ENCODE data around the gene C2CD2. TPM values are rescaled to one million over a fixed set of nuclear protein-coding genes. Genes with fewer than 3 reads are reported as not detected.

The C2CD2 gene
- total and polyA plus RNA-seq, 2 donors (not counting 1 experiment from before 2014, with no cell fraction given), result 6.8 to 11.9 TPM

GRCh38 chr21:41840880-41841279 lies 112.9 kb downstream of the C2CD2 start:
- Histone ChIP-seq H3K9ac (ENCODE audit: low read length) (no peak overlapping the region), H3K4me2 (replicated peaks; ENCODE audit: low read depth, low read length, poor library complexity, severe bottlenecking) (no peak overlapping the region), H3K27me3 (replicated peaks in 1 of 4; ENCODE audit: control extremely low read depth in 1 of 4, control insufficient read depth in 3 of 4, insufficient read depth in 4 of 4, low read length in 3 of 4) (no peaks in the 10 kb centered on the region), H3K36me3 (replicated peaks in 1 of 2; ENCODE audit: control extremely low read depth in 1 of 2, control insufficient read depth in 1 of 2, extremely low read depth in 1 of 2, insufficient read depth in 2 of 2, low read length in 1 of 2) (peaks cover 6 to 43% of the 10 kb centered on the region in 2 experiments), H3K9me3 (ENCODE audit: control extremely low read depth in 1 of 3, control insufficient read depth in 2 of 3, insufficient read depth in 1 of 3, low read length in 2 of 3) (peaks cover 0 to 5% (median 1%) of the 10 kb centered on the region in 3 donors), H3K4me3 (ENCODE audit: control extremely low read depth in 1 of 5, extremely low read depth in 1 of 5, insufficient read depth in 1 of 5, low read depth in 2 of 5, low read length in 4 of 5) (no peak overlapping the region), H4K20me1 (ENCODE audit: control insufficient read depth, insufficient read depth, low read length, poor library complexity, severe bottlenecking) (no peaks in the 10 kb centered on the region), H2AFZ (ENCODE audit: insufficient read depth, low read depth, low read length, poor library complexity, severe bottlenecking) (no peak overlapping the region), H3K4me1 (ENCODE audit: control insufficient read depth in 2 of 2, insufficient read depth in 2 of 2, low read length in 2 of 2) (peaks cover 0 to 10% of the 10 kb centered on the region in 2 donors), H3K27ac (ENCODE audit: low read length in 2 of 2) (no peak overlapping the region), H3K79me2 (ENCODE audit: control insufficient read depth, insufficient read depth, low read length) (no peaks in the 10 kb centered on the region)
- peaks cover 19% of the 10 kb centered on the region for H3K4me1 Mint-ChIP-seq
- no peak for DNase-seq
- peaks cover 5% of the 10 kb centered on the region for H3K9me3 Mint-ChIP-seq (ENCODE audit: insufficient read depth)
- no peak overlapping the region for H3K27ac Mint-ChIP-seq
- no CpG with 5 or more reads among the region's 1 CpG for WGBS (ENCODE audit: insufficient coverage)
- intact Hi-C loops (cut with micrococcal nuclease), result no loop called here
- no peak for TF ChIP-seq CTCF (IDR thresholded peaks at IDR 0.05)
- no peak for TF ChIP-seq EZH2 (IDR thresholded peaks at IDR 0.05; ENCODE audit: borderline replicate concordance, insufficient read depth, low read depth, low read length, poor library complexity, severe bottlenecking)
- H3K27me3 Mint-ChIP-seq, result no peaks in the 10 kb centered on the region
- no peak for ATAC-seq (ENCODE audit: low read depth)
- no peak overlapping the region for H3K4me3 Mint-ChIP-seq
- POLR2A ChIA-PET, result interaction anchor here (0.7 kb wide), 1 partner anchor 81 kb away, joined by 8 read pairs; no protein-coding TSS in a partner anchor
- CTCF ChIA-PET, result interaction anchor here (1.2 kb wide), 1 partner anchor 24 kb away, joined by 3 read pairs; no protein-coding TSS in a partner anchor

DNA sequence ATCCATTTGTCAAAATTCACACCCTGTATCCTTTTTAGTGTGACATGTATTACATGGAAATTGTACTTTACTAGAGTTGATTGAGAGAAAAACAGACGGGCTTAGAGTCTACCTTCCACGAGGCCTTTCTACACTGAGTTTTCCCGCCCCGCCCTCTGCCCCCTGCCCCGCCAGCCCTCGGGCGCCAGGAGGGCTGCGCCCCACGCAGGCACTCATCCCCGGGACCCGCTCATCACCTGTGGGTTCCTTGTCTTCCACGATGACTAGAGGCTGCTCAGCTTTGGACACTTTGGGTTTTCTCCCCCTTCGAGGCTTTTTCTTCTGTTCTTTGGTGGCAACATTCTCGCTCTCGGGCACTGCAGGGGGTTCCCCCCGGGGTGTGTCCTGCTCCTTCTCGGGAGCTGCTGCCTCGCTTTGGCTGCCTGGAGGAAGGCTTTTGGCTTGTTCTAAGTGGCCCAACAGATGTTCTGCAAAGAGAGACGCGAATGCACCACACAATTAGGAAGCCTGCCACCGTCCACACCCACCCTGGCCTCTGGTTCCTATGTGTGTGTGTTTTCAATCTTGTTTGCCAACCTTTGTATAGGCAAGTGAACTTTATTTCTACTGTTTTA lies 114.3 kb downstream of the C2CD2 start:
- intact Hi-C loops (cut with micrococcal nuclease), result no loop called here
- no peaks in the 10 kb centered on the region for H3K27me3 Mint-ChIP-seq
- H3K4me1 Mint-ChIP-seq, result peaks cover 28% of the 10 kb centered on the region
- H3K4me2 ChIP-seq (replicated peaks; ENCODE audit: low read depth, low read length, poor library complexity, severe bottlenecking), result no peak overlapping the region
- peaks cover 0 to 23% of the 10 kb centered on the region in 2 donors for H3K4me1 ChIP-seq (ENCODE audit: control insufficient read depth in 2 of 2, insufficient read depth in 2 of 2, low read length in 2 of 2)
- no peak for TF ChIP-seq CTCF (IDR thresholded peaks at IDR 0.05)
- no peak for TF ChIP-seq EZH2 (IDR thresholded peaks at IDR 0.05; ENCODE audit: borderline replicate concordance, insufficient read depth, low read depth, low read length, poor library complexity, severe bottlenecking)
- no peak overlapping the region for H3K9ac ChIP-seq (ENCODE audit: low read length)
- H3K36me3 ChIP-seq (replicated peaks in 1 of 2; ENCODE audit: control extremely low read depth in 1 of 2, control insufficient read depth in 1 of 2, extremely low read depth in 1 of 2, insufficient read depth in 2 of 2, low read length in 1 of 2), result peaks cover 6 to 52% of the 10 kb centered on the region in 2 experiments
- POLR2A ChIA-PET, result no interaction called here
- H3K9me3 ChIP-seq (ENCODE audit: control extremely low read depth in 1 of 3, control insufficient read depth in 2 of 3, insufficient read depth in 1 of 3, low read length in 2 of 3), result peaks cover 0 to 5% (median 1%) of the 10 kb centered on the region in 3 donors
- H3K4me3 ChIP-seq (ENCODE audit: control extremely low read depth in 1 of 5, extremely low read depth in 1 of 5, insufficient read depth in 1 of 5, low read depth in 2 of 5, low read length in 4 of 5), result no peak overlapping the region
- WGBS (ENCODE audit: insufficient coverage), result 98% methylated on average over 13 of the region's 21 CpGs
- H3K27ac ChIP-seq (ENCODE audit: low read length in 2 of 2), result no peak overlapping the region
- H3K27me3 ChIP-seq (replicated peaks in 1 of 4; ENCODE audit: control extremely low read depth in 1 of 4, control insufficient read depth in 3 of 4, insufficient read depth in 4 of 4, low read length in 3 of 4), result no peaks in the 10 kb centered on the region
- H3K27ac Mint-ChIP-seq, result no peak overlapping the region
- peaks cover 5% of the 10 kb centered on the region for H3K9me3 Mint-ChIP-seq (ENCODE audit: insufficient read depth)
- no peaks in the 10 kb centered on the region for H4K20me1 ChIP-seq (ENCODE audit: control insufficient read depth, insufficient read depth, low read length, poor library complexity, severe bottlenecking)
- H2AFZ ChIP-seq (ENCODE audit: insufficient read depth, low read depth, low read length, poor library complexity, severe bottlenecking), result no peak overlapping the region
- CTCF ChIA-PET, result interaction anchor here (1.2 kb wide), 1 partner anchor 23 kb away, joined by 3 read pairs; no protein-coding TSS in a partner anchor
- no peak for ATAC-seq (ENCODE audit: low read depth)
- no peaks in the 10 kb centered on the region for H3K79me2 ChIP-seq (ENCODE audit: control insufficient read depth, insufficient read depth, low read length)
- no peak overlapping the region for H3K4me3 Mint-ChIP-seq
- no peak for DNase-seq
